Measurements from ENCODE around the gene PSMB3.
A peak's percentile ranks its signal among the peaks of the same experiment; 100 is the strongest.

Gene PSMB3

DNA sequence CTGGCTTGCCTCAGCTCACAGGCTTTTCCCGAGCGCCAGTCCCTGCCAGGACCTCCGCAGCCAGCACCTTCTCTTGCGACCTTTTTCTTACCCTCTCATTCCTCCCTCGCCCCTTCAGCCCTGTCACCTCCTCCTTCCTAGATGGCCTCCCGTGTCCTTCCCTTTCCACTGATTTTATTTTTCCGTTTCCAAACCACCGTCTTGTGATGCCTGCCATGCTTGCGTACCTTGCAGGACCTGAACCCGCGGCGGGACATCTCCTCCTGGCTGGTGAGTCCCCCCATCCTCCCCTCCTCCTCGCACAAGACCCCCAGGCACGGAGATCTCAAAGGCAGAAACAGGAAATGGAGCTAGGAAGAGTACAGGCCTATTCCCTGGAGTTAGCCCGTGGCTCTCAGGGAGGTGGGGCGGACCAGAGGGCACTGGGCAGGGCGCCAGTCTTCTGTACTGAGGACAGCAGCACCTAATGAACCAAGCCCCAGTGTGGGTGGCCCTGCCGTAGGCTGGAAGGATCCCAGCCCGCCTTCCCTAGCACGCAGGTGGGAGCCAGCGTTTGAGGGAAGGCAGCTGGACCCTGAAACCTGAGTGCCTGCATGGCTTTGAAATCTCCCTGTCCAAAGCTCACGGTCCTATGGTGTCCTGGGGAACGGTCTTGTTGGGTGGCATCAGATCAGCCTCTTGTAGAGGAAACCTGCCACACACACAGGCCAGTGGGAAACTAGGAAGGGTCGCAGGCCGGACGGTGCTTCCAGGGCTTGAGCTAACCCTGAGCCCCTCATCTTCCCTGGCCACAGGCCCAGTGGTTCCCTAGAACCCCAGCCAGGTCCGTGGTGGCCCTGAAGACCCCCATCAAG lies 21.8 kb upstream of the PSMB3 start (continued):
- TF ChIP-seq ZNF626 (tag by site-specific recombination; IDR thresholded peaks at IDR 0.05) (no peak), ZNF670 (tag by site-specific recombination; IDR thresholded peaks at IDR 0.05; ENCODE audit: low read depth) (no peak), ZNF664 (tag by site-specific recombination; IDR thresholded peaks at IDR 0.05) (no peak), ZNF658 (tag by site-specific recombination; IDR thresholded peaks at IDR 0.05) (no peak), ZNF2 (tag by site-specific recombination; IDR thresholded peaks at IDR 0.05) (peak; percentile 58; the same call in 1 of the 2 replicates), REPIN1 (tag by site-specific recombination; IDR thresholded peaks at IDR 0.05; ENCODE audit: low read depth) (peak; percentile 71; the same call in 1 of the 2 replicates), ZNF48 (tag by site-specific recombination; IDR thresholded peaks at IDR 0.05) (no peak), ZNF280C (tag by site-specific recombination; IDR thresholded peaks at IDR 0.05) (no peak), ZNF596 (tag by site-specific recombination; IDR thresholded peaks at IDR 0.05) (no peak), KLF17 (tag by site-specific recombination; IDR thresholded peaks at IDR 0.05) (peak; percentile 84), ZNF560 (tag by site-specific recombination; IDR thresholded peaks at IDR 0.05; ENCODE audit: borderline replicate concordance) (no peak), MYNN (tag by site-specific recombination; IDR thresholded peaks at IDR 0.05; ENCODE audit: borderline replicate concordance) (no peak), ZNF571 (tag by site-specific recombination; IDR thresholded peaks at IDR 0.05) (no peak), ZNF169 (tag by site-specific recombination; IDR thresholded peaks at IDR 0.05) (no peak), OVOL3 (tag by site-specific recombination; IDR thresholded peaks at IDR 0.05) (no peak), ZNF266 (tag by site-specific recombination; IDR thresholded peaks at IDR 0.05; ENCODE audit: low read depth) (no peak), ZNF280D (tag by site-specific recombination; IDR thresholded peaks at IDR 0.05) (no peak), ZNF311 (tag by site-specific recombination; IDR thresholded peaks at IDR 0.05; ENCODE audit: borderline replicate concordance) (no peak), TRIM28 (IDR thresholded peaks at IDR 0.05; ENCODE audit: borderline replicate concordance, low read length) (no peak), ZIC2 (tag by site-specific recombination; IDR thresholded peaks at IDR 0.05) (peak; percentile 54), AEBP2 (tag by site-specific recombination; IDR thresholded peaks at IDR 0.05; ENCODE audit: borderline replicate concordance) (no peak; the same call in 1 of the 2 replicates)
- TF ChIP-seq, protein P1, sequence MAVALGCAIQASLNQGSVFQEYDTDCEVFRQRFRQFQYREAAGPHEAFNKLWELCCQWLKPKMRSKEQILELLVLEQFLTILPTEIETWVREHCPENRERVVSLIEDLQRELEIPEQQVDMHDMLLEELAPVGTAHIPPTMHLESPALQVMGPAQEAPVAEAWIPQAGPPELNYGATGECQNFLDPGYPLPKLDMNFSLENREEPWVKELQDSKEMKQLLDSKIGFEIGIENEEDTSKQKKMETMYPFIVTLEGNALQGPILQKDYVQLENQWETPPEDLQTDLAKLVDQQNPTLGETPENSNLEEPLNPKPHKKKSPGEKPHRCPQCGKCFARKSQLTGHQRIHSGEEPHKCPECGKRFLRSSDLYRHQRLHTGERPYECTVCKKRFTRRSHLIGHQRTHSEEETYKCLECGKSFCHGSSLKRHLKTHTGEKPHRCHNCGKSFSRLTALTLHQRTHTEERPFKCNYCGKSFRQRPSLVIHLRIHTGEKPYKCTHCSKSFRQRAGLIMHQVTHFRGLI (tag by site-specific recombination; IDR thresholded peaks at IDR 0.05) = no peak
- TF ChIP-seq, protein P2, sequence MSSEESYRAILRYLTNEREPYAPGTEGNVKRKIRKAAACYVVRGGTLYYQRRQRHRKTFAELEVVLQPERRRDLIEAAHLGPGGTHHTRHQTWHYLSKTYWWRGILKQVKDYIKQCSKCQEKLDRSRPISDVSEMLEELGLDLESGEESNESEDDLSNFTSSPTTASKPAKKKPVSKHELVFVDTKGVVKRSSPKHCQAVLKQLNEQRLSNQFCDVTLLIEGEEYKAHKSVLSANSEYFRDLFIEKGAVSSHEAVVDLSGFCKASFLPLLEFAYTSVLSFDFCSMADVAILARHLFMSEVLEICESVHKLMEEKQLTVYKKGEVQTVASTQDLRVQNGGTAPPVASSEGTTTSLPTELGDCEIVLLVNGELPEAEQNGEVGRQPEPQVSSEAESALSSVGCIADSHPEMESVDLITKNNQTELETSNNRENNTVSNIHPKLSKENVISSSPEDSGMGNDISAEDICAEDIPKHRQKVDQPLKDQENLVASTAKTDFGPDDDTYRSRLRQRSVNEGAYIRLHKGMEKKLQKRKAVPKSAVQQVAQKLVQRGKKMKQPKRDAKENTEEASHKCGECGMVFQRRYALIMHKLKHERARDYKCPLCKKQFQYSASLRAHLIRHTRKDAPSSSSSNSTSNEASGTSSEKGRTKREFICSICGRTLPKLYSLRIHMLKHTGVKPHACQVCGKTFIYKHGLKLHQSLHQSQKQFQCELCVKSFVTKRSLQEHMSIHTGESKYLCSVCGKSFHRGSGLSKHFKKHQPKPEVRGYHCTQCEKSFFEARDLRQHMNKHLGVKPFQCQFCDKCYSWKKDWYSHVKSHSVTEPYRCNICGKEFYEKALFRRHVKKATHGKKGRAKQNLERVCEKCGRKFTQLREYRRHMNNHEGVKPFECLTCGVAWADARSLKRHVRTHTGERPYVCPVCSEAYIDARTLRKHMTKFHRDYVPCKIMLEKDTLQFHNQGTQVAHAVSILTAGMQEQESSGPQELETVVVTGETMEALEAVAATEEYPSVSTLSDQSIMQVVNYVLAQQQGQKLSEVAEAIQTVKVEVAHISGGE (tag by site-specific recombination; conservative IDR thresholded peaks at IDR 0.05; ENCODE audit: low read depth) = peak; percentile 36; the same call in 1 of the 2 replicates

Data from HEK293 (cell line).